Stimulated activated CD8-positive, alpha-beta memory T cell treated with anti-CD3 and anti-CD28 coated beads, Interleukin-12 subunit alpha, Interleukin-12 subunit beta, amount 100 ng/mL, for 4 hours (primary cell): Measurements from ENCODE around the gene HIVEP3.

Experiments used
- DNase-seq: peaks from one replicate; pipeline ENCODE4 v3.0.0-alpha.2; 2020; ENCODE audit warnings: low read depth

Gene HIVEP3

GRCh38 chr1:41728403-41729202 is 190.1 kb downstream of the HIVEP3 start:
- peak; percentile 55 for DNase-seq

GRCh38 chr1:41727749-41728115 is 191.0 kb downstream of the HIVEP3 start:
- no peak for DNase-seq

GRCh38 chr1:41726899-41727748 is 191.6 kb downstream of the HIVEP3 start:
- no peak for DNase-seq

- DNase-seq: no peak
Measured at GRCh38 chr1:41726292-41726691, 192.4 kb downstream of the HIVEP3 start.

- no peak for DNase-seq
Measured at GRCh38 chr1:41724926-41725325, 193.8 kb downstream of the HIVEP3 start.

GRCh38 chr1:41724248-41724647 is 194.5 kb downstream of the HIVEP3 start:
- DNase-seq: no peak

GRCh38 chr1:41723786-41724185 is 194.9 kb downstream of the HIVEP3 start:
- no peak for DNase-seq

GRCh38 chr1:41722184-41722583 is 196.5 kb downstream of the HIVEP3 start:
- no peak for DNase-seq

GRCh38 chr1:41720861-41721410 is 197.8 kb downstream of the HIVEP3 start:
- DNase-seq: no peak

GRCh38 chr1:41719590-41719989 is 199.1 kb downstream of the HIVEP3 start:
- DNase-seq: no peak

- DNase-seq: no peak
Measured at GRCh38 chr1:41719128-41719527, 199.6 kb downstream of the HIVEP3 start.

GRCh38 chr1:41718497-41718896 is 200.2 kb downstream of the HIVEP3 start:
- no peak for DNase-seq

- no peak for DNase-seq
Measured at GRCh38 chr1:41716188-41717130, 202.3 kb downstream of the HIVEP3 start.

- no peak for DNase-seq
Measured at GRCh38 chr1:41715441-41716095, 203.2 kb downstream of the HIVEP3 start.

GRCh38 chr1:41714638-41715389 is 203.9 kb downstream of the HIVEP3 start:
- no peak for DNase-seq

GRCh38 chr1:41713557-41714327 is 205.0 kb downstream of the HIVEP3 start:
- DNase-seq: no peak

- DNase-seq: no peak
Measured at GRCh38 chr1:41713141-41713540, 205.6 kb downstream of the HIVEP3 start.

- DNase-seq: no peak
Measured at GRCh38 chr1:41712695-41713094, 206.0 kb downstream of the HIVEP3 start.

- no peak for DNase-seq
Measured at GRCh38 chr1:41712081-41712480, 206.6 kb downstream of the HIVEP3 start.

- DNase-seq: no peak
Measured at GRCh38 chr1:41711581-41711980, 207.1 kb downstream of the HIVEP3 start.
